Gastroesophageal sphincter (tissue), 3 donors: ENCODE results near the gene SAMD14.

ENCODE experiments used
- CTCF ChIP-seq, 4 experiments: fragments of 200-600 bp in 2 of 4; fragments of 450-650 bp in 2 of 4; sonication (generic) in 1 of 4; IDR thresholded peaks; one replicate each; pipeline ENCODE4 v1.5.1; 2017 to 2019; ENCODE audit warnings: antibody characterized with exemption in 4 of 4, mild to moderate bottlenecking in 2 of 4, moderate library complexity in 2 of 4
- POLR2A ChIP-seq, 2 donors: fragments of 450-650 bp; IDR thresholded peaks; one replicate each; pipeline ENCODE4 v1.6.1; 2017; ENCODE audit warnings: antibody characterized with exemption in 2 of 2, mild to moderate bottlenecking in 2 of 2, moderate library complexity in 1 of 2

DNA sequence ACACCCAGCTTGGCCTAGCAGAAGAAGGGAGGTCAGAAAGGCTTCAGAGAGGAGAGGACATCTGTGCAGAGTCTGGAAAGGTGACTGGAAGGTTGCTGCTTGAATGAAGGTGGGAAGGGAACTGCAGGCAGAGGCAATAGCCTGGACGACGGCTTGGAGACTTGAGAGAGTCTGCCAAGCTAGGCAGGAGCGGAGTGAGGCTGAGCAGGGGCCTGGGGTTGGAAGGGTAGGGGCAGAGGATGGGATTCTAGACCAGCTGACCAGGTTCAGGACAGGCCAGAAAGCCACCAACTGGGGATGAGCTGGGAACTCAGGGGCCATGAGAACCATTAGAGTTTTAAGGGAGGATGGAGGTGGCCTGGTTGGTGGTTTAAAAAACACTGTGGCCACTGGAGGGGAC, 35.5 kb upstream of the SAMD14 start:
- TF ChIP-seq CTCF (IDR thresholded peaks at IDR 0.05): no peak
- no peak for TF ChIP-seq POLR2A (IDR thresholded peaks at IDR 0.05)
